Fibroblast of pulmonary artery (primary cell): ENCODE results near the gene LMBR1.
"Not testable (repeated sequence)": the region's sequence is repeated elsewhere in the genome, so short reads cannot be mapped to it uniquely, and the experiment has no call there.

Experiments used
- DNase-seq: peaks from one replicate; pipeline ENCODE4 v3.0.0-alpha.2; 2010; ENCODE audit warnings: low read depth
- H3K4me3 ChIP-seq: replicated peaks from 2 replicates; pipeline ENCODE4 v1.5.1; 2011; ENCODE audit warnings: low read depth, mild to moderate bottlenecking, control low read depth, low read length, moderate library complexity
- TF ChIP-seq, protein P1 (sequence below): IDR thresholded peaks from 2 replicates; pipeline ENCODE4 v1.5.1; 2011; ENCODE audit warnings: mild to moderate bottlenecking, control low read depth, low read length, inconsistent platforms; ENCODE audit errors: missing control alignments

LMBR1 gene

DNA sequence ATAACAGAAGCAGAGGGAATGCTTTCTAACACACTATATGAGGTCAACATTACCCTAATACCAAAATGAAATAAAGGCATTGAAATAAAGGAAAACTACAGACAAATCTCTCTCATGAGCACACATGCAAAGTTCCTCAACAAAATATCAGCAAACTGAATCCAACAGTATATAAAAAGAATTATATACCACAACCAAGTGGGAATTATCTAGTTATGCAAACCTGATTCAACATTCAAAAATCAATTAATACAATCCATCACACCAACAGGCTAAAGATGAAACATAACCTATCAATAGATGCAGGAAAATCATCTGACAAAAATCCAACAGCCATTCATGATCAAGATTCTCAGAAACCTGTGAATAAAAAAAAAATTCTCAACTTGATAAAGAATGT lies 34.5 kb downstream of the LMBR1 start:
- no peak for DNase-seq
- no peak overlapping the region for H3K4me3 ChIP-seq
- TF ChIP-seq, protein P1, sequence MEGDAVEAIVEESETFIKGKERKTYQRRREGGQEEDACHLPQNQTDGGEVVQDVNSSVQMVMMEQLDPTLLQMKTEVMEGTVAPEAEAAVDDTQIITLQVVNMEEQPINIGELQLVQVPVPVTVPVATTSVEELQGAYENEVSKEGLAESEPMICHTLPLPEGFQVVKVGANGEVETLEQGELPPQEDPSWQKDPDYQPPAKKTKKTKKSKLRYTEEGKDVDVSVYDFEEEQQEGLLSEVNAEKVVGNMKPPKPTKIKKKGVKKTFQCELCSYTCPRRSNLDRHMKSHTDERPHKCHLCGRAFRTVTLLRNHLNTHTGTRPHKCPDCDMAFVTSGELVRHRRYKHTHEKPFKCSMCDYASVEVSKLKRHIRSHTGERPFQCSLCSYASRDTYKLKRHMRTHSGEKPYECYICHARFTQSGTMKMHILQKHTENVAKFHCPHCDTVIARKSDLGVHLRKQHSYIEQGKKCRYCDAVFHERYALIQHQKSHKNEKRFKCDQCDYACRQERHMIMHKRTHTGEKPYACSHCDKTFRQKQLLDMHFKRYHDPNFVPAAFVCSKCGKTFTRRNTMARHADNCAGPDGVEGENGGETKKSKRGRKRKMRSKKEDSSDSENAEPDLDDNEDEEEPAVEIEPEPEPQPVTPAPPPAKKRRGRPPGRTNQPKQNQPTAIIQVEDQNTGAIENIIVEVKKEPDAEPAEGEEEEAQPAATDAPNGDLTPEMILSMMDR: no peak

DNA sequence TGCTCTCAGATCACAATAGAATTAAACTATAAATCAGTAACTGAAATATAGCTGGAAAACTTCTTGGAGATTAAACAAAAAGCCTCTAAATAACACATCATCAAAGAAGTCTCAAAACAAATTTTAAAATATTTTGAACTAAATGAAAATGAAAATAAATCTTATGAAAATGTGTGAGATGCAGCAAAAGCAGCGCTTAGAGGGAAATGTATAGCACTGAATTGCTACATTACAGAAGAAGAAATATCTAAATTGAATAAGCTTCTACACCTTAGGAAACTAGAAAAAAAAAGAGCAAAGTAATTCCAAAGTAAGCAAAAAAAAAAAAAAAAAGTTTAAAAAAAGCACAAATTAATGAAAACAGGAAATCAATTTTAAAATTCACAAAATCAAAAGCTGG lies 35.2 kb downstream of the LMBR1 start:
- H3K4me3 ChIP-seq: no peak overlapping the region
- TF ChIP-seq, protein P1: no peak
- DNase-seq: no peak

DNA sequence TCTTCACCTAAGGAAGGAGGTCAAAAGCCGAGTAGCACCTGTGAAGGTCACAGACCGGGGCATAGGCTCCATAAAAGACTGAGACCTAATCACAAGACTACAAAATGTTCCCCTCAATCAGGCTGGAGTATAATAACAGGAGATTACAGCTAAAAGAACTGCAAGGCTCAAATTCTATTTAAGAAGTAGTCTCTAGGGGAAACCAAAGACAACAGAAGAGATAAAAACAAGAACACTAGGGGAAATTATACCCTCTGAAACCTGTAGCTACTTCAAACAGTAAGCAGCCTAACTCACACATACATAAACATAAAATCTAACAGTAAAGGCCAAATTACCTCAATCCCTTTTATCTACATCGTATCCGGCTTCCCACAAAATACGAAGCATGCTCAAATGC lies 38.3 kb downstream of the LMBR1 start:
- DNase-seq: no peak
- no peak overlapping the region for H3K4me3 ChIP-seq
- TF ChIP-seq, protein P1: no peak

DNA sequence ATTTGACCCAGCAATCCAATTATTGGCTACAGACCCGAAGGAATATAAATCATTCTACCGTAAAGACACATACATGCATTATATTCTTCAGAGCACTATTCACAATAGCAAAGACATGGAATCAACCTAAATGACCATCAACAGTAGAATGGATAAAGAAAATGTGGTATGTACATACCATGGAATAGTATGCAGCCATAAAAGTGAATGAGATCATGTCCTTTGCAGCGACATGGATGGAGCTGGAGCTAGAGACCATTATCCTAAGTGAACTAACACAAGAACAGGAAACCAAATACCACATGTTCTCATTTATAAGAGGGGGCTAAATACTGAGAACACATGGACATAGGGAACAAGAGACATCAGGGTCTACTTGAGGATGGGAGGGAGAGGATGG lies 44.0 kb downstream of the LMBR1 start:
- no peak for DNase-seq
- TF ChIP-seq, protein P1: no peak
- no peak overlapping the region for H3K4me3 ChIP-seq

DNA sequence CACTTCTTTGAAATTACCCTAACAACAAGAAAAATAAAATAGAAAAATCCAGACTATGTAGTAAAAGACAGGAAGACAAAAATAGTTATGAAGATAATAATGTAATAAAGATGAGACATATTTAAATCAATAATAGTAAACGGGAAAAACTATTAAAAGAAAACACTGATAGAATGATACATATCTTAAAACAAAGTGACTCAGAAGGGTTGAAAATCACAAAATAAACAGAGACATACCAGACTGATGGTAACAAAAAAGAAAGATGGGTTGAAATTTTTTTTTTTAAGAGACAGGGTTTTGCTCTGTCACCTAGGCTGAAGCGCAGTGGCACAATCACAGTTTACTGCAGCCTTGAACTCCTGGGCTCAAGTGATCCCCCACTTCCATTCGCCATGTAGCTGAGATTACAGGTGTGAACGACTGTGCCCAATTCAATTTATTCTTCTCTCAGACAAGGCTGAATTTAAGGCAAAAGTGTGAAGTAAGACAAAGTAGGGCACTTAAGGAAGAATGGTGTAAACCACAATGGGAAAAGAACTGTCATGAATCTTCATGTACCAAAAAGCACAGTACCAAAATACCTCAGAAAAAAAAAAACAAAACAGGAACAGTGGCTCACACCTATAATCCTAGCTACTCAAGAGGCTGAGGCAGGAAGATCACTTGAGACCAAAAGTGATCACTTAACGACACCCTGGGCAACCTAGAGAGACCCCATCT lies 47.4 kb downstream of the LMBR1 start:
- TF ChIP-seq, protein P1: no peak
- no peak overlapping the region for H3K4me3 ChIP-seq
- no peak for DNase-seq

DNA sequence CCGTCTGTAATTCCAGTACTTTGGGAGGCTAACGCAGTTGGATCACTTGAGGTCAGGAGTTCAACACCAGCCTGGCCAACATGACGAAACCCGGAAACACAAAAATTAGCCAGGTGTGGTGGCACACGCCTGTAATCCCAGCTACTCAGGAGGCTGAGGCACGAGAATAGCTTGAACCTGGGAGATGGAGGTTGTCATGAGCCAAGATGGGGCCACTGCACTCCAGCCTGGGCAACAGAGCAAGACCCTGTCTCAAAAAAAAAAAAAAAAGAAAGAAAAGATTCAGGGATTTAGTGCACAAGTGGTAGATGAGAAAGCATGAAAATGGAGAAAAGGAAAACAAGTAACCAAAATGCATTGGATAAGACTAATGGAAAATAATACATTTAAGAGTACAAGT lies 49.4 kb downstream of the LMBR1 start:
- not testable (repeated sequence) for H3K4me3 ChIP-seq, DNase-seq

DNA sequence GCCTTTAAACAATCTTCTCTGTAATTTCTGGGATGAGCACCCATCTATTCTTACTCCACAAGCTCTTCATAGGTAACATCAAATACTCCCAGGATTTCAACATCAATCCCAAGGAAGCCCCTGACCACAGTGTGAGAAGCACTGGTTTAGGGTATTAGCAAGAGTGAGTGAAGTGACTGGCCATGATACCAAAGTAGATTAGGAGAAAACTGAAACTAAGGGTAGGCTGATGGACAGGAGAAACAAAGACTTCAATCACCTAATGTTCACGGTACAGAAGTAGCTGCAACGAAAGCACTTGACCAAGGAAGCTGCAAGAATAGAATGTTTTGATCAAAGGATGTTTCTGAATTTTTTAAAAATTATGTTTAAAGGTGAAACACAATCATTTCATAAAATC lies 49.8 kb downstream of the LMBR1 start:
- DNase-seq: no peak
- TF ChIP-seq, protein P1: no peak
- no peak overlapping the region for H3K4me3 ChIP-seq
